Inferior parietal cortex (tissue), 1 donor: ENCODE results near the gene RNF138.
"Not testable (repeated sequence)": the region's sequence is repeated elsewhere in the genome, so short reads cannot be mapped to it uniquely, and the experiment has no call there.

Experiments used
- DNase-seq: peaks from one replicate; pipeline ENCODE4 v3.0.0-alpha.2; 2016; ENCODE audit errors: extremely low spot score

RNF138 gene, protein sequence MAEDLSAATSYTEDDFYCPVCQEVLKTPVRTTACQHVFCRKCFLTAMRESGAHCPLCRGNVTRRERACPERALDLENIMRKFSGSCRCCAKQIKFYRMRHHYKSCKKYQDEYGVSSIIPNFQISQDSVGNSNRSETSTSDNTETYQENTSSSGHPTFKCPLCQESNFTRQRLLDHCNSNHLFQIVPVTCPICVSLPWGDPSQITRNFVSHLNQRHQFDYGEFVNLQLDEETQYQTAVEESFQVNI

DNA sequence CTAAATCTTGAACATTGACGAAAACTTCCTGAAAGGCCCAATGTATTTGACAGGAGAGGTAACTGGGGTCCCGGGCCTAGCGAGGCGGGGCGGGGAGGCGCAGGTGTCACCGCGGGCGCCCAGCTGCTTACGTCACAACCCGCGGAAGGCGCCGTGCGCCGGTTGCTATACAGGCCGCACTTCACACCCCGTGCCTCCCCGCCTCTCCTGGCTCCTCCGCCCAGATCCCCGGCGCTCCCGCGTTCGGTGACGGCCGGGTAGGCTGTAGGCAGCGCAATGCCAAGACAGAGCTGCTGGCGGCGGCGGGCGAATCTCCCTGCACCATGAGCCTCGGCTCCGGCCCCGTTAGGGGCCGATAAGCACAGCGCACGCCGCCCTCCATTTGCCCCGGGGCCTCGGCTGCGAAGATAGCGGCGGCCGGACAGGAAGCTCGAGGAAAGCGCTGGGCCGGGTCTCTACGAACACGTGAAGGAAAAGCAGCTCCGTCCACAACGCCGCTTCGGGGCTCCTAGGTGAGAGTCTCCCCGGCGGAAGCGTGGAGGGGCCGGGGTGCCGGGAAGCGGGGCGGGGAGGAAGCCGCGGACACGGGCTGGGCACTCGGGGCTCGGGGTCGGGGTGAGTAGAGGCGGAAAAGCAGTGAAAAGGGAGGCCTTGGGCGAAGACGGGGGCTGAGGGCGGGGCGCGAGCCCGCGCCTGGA, at the start of gene RNF138:
RNF138 (plus strand) TSS at position 151 of the 698 bp plus-strand sequence. CDS start 903 bp downstream, outside the sequence.
- peak; percentile 84 for DNase-seq

DNA sequence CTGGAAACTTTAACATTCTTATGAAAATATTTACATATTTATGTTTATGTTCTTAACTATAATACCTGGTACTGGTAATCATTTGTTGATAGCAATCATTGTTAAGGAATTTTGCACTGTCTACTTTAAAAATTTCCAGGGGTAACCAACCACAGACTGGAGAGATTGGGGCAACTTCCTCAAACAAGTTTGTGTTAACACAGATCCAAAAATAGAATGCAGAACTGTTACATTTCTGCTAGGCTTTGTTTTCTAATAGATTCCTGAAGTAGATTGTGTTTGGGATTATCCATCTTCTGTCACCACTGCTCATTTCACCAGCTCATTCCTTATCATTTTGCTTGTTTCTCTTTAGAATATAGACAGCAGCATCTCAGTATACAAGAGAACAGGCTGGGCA, 49.3 kb upstream of the RNF138 start:
- DNase-seq = no peak

DNA sequence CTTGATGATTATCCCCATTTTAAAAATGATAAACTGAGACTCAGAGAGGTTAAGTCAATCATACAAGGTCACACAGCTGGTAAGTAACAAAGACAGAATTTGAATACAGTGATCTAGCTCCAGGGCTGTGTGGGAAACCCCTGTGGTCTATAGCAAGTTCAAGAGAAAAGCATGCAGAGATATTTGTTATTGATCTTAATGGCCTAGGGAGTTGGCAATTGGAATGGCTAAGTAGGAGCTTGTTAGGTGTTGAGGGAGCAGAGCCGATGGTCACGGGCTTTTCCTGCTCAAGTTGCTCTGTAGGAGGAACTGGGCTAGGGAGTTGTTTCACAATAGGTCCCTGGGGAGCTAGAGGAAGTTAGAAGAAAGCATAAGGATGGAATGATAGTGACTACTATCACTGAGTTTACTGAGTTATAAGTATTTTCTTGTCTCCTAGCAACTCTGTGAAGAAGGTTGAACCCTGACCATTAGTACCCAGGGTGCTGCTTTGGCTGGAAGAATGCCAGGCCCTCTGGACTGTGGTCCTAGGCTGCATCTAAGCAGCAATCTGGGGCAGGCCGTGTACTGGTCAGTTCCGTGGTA, 43.1 kb upstream of the RNF138 start:
- DNase-seq = no peak

GRCh38 chr18:32049393-32050171, 42.1 kb upstream of the RNF138 start:
- no peak for DNase-seq

DNA sequence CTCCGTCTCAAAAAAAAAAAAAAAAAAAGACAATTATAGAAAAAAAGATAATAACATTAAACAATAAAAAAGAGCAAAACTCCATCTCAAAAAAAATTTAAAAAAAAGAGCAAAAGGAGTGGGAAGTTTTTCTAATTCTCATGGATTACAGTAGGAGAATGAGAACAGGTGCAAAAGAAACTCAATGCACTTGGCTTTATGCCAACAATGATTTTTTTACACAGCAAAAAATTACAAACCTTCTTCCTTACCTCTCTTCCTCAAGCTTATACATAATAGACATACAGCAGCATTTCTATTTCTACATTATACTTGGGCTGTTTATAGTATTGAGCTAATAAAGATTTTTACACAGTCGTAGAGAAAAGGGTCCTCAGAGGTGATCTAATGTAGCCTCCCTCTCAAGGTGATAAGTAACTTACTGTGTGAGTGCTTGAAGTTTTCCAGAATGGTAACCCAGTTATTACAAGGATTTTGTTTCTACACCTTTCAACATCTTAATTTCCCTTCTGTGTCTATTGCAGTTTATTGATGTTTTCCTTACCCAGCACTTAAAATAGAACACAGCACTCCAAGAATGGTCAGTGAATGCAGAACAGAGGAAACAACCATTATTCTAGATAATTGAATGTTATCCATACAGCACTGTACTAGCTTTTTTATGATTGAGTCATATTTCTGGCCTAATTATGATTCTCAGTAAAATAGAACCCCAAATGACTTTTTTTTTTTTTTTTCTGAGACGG, 34.9 kb upstream of the RNF138 start:
- DNase-seq = no peak

DNA sequence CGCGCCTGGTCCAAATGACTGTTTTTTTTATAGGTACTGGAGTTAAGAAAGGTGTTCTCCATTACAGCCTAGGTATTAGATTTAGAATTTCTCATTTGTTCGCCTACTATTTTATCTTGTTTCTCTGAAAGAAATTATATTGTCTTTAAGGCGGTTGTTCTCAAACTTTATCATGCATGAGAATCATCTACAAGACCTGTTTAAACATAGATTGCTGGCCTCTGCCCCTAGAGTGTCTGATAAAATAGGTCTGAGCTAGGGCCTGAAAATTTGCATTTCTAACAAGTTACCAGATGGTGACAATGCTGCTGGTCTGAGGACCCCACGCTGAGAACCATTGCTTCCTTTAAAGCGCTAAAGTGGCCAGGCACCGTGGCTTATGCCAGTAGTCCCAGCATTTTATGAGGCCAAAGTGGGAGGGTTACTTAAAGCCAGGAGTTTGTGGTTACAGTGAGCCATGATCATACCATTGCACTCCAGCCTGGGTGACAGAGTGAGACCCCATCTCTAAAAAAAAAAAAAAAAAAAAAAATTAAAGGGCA, 34.0 kb upstream of the RNF138 start:
- DNase-seq = no peak

DNA sequence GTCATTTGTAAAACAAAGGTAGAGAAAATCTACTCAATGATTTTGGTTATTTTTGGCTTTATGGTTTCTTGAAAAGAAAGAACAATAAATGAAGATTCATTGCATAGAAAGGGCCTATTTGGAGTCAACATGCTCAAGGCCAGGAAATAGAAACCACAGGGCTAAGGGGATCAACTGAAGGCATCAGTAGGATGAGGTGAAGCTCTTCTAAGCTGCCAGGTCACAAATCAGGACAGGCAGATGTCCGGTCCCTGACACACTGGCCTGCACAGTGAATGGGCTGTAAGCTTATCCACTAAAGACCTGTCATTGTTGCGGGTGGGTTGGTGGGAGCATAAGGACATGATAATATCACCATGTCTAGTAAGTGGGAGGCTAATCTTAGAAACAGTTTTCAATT, 31.6 kb upstream of the RNF138 start:
- DNase-seq = no peak

DNA sequence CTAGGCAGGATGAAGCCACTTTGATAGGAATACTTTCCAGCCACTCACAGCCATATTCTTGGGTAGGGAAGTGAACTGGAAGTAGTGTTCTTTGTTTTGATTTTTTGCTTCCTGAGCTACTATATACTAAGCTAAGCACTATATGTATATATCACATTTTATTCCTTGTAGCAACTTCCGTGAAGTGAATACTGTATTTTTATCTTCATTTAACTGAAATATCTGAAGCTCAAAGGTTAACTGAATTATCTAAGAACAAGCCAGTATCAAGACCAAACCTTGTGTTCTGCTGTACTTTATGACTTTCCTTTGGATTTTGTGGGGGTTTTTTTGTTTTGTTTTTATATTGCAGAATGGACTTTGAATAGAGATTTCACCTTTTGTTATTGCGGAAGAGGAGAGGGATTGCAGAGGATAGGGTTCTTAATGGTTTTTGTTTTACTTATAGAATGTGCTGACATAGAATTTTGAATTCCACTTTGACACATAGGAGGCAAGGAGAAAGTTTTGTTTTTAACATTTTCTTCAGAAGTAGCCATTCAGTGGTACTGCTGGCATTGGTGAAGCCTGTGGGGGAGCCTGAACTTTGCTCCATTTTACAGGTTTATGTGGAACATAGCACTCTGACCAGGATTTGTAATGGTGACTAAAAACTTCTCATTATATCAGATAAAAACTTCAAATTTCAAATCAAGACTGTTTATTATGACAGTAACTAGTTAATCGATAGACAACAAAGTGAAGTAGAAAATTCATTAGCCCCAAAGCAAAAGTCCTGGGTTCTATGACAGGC, 24.1 kb upstream of the RNF138 start:
- DNase-seq = no peak

GRCh38 chr18:32072321-32072720, 19.4 kb upstream of the RNF138 start:
- DNase-seq = no peak

GRCh38 chr18:32074206-32074605, 17.5 kb upstream of the RNF138 start:
- no peak for DNase-seq

DNA sequence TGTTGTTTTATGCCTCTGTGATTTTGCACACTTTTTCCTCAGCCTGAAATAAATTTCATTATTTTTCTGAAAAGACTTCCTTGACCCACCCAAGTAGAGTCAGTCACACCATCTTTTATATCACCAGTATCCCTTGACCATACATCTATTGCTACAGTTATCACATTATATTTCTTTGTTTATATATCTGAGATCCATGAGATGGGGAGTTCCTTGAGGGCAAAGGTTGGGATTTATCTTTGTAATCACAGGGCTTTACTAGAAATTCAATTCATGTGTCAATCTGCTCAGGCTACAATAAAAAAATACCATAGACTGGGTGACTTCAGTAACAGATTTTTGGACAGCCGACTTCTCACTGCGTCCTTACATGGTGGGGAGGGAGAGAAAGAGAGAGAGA, 12.8 kb upstream of the RNF138 start:
- no peak for DNase-seq

DNA sequence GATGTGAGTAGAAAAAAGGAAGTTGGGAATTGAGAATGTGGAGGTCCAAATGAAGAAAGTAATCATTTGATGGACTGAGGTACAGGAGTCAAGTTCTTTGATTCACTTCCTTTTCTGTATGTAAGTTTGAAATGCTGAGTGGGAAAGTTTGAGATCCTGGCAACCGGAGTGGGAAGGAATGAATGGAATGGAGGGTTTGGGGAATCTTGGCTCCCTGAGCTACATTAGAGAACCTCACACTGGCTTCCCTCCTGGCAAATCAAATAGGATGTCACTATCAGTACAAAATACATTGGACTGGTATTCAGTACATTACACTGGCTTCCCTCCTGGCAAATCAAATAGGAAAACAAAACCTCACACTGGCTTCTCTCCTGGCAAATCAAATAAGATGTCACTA, 9.8 kb upstream of the RNF138 start:
- DNase-seq = no peak

DNA sequence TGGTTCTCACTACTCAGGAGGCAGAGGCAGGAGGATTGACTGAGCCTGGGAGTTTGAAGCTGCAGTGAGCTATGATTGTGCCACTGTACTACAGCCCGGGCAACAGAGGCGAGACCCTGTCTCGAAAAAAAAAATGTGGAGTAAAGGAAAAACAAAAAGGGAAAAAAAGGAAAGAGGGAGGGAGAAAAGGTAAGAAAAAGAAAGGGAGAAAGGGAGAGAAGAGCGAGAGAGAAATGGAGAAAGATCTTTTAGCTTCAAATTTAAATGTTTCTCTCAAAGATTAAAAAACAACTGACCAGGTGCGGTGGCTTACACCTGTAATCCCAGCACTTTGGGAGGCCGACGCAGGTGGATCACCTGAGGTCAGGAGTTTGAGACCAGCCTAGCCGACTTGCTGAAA, 7.9 kb upstream of the RNF138 start:
- DNase-seq = no peak

DNA sequence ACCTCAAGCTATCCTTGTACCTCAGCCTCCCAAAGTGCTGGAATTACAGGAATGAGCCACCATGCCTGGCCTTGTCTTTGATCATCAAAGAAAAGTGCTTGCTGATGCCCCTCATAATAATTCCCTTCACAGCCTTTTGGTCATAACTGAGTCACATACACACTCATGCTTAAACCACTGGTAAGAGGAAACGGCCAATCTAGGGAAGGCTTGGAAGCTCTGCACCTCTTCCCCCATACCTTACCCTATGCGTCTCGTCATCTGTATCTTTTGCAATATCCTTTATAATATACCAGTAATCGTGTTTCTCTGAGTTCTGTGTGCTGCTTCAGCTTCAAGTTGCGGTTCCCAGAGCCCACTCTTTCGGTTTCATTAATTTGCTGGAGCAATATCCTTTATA, 4.8 kb upstream of the RNF138 start:
- DNase-seq = no peak

DNA sequence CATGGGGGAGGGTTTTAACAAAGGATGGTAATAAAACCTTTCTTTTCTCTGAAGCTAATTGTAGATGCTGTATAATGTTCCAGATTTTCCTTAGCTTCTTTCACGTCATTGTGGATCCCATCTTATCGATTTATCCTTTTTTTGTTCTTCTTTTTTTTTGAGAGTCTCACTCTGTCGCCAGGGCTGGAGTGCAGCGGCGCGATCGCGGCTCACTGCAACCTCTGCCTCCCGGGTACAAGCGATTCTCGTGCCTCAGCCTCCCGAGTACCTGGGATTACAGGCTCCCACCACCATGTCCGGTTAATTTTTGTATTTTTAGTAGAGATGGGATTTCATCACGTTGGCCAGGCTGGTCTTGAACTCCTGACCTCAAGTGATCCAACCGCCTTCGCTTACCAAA, 843 bp upstream of the RNF138 start:
- not testable (repeated sequence) for DNase-seq

DNA sequence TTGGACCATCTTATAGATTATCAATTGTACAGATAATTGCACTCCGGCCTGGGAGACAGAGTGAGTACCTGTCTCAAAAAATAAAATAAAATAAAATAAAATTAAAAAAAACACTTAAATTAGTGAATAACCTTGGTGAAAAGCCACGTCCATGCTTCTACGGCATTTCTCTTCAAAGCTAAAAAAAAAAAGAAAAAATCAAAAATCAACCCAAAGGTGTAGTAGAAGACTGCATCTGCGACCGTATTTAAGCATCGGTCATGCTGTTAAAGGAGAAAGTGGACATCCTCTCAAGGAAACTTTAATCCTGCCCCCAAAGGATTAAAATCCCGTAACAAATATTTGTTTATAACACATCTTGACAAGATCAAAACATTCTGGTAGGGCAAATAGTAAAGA, 350 bp upstream of the RNF138 start:
- no peak for DNase-seq

- peak; percentile 93 for DNase-seq
Measured at GRCh38 chr18:32092422-32093101, 888 bp downstream of the RNF138 start.

DNA sequence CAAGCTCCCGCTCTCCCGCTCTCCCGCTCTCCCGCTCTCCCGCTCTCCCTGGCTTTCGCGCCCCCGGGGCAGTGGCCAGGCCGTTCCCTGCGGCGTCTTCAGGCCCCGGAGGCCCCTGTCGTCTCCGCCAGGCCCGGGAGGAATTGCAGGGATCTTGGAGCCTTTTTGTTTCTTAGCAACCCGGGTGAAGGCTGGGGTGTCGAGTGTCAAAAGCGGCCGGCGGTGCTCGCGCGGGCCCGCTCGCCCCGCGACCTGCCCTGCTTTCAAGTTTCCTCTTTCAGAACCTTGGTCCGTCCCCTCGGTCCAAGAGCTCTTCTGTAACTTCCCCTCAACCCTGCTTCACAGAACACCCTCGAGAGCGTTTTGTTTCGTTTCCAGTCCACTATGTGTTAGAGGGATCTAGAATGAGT, 1.4 kb downstream of the RNF138 start:
- DNase-seq = peak; percentile 39

DNA sequence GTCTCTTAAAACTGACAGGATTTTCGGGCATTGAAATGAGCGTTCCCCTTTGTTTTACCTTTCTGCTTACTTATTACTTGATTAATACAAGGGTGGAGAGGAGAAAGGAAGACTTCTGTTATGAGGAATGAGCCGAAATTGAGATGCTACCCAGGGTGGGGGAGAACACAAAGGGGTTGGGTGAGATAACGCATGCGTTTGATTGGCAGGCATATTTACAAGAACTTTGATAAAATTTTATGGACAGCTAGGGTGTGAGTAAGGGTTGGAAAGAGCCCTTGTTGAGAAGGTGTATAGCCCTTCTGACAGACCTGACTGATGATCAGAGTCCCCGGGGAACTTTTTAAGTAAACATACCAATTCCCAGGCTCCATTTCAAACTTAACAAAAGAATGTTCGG, 1.8 kb downstream of the RNF138 start:
- DNase-seq = no peak
